HUDEP-2 (cell line): ENCODE data around the gene MPPED2.

Source experiments
- DNase-seq, 76 experiments: peaks; one replicate each; lab custom pipeline; 2025; ENCODE audit not compliant: unreplicated experiment in 76 of 76; lab: John Stamatoyannopoulos, UW

MPPED2 gene

GRCh38 chr11:30368394-30368793 is 217.8 kb downstream of the MPPED2 start:
- DNase-seq = no peak

DNA sequence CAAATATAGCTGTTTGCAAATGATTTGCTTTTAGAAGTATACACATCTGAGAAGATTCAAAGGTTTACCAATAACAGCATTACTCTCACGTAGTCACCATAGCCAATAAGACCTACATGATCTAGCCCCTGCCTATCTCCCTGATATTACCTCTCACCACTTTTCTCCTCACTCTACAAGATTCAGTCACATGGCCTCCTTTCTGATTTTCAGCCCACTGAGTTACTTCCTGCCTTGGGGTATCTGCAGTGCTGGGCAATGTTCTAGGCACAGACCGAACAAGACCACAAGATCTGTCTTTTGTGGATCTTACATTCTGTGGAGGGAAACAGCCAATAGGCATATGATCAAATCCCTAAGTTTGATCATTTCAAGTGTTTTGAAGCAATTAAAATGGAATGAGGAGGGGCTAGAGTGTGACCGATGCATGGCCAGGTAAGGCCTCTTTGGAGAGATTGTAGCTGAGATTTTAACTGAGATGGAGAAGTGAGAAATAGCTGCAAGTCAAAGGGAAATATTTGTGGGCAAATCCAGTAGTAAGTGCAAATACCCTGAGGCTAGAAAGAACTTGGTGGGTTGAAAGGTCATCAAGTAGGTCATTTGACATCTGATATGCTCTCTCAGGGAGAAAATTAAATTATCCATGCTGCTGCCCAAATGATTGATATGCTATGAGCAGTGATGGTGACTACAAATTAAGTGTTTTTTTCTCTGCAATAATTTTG is 220.2 kb downstream of the MPPED2 start:
- no peak for DNase-seq

DNA sequence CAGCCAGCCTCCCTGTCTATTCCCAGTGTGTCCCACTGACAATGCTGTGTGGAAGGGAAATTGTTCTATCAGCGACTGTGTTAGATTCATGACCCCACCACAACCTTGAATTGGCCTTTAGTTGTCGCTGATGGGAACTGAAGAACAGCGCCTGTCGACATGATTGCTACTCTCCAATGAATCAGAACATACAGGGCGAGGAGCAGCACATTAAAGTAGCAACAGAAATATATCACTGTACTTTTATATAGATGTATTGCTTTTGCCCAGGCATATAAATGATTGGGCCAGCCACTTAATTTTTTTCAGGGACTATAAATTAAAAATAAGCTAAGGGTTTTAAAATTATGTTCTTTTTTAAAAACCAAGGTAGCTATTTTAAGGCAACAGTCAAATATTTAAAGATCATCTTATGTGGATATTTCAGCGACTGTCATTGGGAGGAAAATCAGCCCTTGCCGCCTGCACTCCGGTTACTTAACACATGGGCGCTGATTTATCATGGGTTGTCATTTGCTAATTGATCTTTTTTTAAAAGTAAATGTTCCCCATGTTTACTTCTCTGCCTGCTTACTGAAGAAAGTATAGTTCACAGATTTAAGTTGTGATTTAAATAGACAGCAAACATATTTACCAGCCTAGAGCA is 221.2 kb downstream of the MPPED2 start:
- DNase-seq = no peak

DNA sequence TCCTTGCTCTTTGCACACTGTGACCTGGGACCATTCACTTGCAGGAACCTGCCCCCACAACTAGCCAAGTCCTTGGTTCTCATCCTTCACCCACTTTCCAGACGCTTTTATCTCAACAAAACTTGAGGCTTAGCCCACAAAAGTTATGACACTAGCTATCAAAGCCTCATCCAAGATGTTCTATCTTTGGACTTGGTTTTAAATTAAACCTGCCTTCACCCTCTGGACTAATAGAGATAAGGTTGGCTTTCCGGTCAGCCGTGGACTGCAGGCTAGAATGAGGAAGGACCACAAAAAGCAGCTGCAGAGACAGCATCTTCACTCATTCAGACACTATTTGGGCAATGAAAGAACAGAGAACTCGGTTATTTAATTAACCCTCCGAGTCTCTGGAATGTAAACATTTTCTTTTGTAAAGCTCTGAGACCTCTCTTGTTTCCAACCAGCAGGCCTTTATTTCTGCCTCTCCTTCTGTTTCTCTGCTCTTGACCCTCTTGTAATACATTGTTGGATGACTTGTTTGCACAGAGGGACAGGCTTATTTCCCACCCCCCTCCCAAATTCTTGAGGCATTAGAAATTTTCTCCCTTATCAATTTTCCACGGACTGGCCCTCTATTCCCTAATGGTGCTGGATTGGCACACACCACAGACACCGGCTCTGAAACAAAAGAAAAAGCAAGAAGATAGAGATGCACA is 221.9 kb downstream of the MPPED2 start:
- DNase-seq = no peak

DNA sequence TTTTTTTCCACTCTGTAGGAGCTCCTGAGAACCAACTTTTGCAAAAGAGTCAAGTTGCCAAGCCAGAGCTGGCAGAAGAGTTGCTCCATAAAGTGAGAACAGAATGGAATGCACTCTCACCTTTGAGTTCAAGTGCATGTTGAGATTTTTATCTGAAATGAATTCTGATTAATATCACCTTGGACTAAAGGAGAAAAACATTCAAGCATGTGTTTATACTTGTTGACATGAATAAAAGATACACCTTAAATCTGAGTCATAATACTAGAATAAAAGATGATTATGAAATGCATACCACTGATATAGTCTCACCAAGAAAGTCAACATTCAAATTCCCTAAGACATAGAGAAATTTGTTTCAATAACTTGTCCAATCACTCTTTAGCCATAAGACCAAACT is 225.4 kb downstream of the MPPED2 start:
- no peak for DNase-seq
